Left forelimb (tissue), 1 donor: ENCODE data around the gene DAZAP1.
"Not testable (repeated sequence)": the region's sequence is repeated elsewhere in the genome, so short reads cannot be mapped to it uniquely, and the experiment has no call there.

Source experiments
- DNase-seq: peaks from one replicate; pipeline ENCODE4 v3.0.0-alpha.2; 2018; ENCODE audit warnings: low spot score

DAZAP1 gene

DNA sequence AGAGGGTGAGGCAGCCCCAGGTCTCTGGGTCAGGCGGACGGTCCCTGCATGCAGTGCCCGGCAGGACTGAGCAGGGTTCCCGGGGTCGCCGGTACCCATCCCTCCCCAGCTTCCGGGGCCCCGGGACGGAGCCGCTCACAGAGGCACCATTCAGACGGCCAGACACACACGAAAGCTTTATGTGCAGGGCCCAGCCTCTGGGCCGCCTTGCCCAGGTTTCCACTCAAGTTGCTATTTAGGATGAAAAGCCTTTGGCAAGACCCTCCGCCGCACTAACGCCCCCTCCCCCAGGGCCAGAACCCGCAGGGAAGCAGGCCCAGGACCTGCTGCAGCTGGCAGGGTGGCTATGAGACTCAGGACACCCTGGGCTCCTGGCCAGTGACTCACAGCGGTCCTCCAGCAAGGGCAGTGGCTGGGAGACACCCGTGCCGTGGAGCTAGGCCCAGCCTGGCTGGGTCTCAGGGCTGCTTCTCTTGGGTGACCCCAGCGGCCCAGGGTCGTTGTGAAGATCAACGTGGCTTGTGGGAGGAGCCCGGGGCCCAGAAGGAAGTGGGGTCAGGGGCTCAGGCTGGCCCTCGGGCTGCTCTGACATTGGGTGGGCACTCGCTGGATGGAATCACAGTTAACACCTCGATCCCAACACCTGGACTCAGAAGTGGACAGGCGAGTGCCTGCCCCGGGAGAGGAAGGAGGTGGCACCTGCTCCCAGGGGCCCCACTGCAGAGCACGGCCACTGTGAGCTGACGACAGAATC is 66.8 kb downstream of the DAZAP1 start:
- no peak for DNase-seq

DNA sequence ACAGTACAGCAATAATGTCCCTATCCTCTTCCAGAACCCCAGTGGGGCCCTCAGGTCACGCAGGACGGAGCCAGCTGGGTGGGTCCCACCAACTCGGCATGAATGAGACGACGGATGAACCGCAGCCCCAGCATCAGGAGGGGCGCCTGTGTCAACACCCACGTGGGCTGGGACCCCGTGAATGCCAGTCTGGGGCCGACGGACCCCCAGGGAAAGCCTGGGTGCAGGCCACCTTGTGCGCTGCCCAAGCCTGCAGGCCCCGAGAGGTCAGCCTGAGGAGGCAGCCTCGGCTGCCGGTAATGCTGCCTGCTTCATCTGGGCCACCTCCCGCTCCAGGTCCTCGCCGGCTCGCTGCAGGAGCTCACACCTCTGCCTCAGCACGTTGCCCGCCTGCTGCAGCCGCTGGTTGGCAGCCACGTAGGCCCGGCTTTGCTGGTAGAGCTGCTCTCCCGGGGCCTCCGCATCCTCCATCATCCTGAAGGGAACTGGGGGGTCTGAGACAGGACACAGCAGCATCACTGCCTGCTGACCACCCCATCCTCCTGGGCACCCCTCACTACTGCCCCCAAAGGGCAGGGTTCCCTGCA is 67.5 kb downstream of the DAZAP1 start:
- no peak for DNase-seq

DNA sequence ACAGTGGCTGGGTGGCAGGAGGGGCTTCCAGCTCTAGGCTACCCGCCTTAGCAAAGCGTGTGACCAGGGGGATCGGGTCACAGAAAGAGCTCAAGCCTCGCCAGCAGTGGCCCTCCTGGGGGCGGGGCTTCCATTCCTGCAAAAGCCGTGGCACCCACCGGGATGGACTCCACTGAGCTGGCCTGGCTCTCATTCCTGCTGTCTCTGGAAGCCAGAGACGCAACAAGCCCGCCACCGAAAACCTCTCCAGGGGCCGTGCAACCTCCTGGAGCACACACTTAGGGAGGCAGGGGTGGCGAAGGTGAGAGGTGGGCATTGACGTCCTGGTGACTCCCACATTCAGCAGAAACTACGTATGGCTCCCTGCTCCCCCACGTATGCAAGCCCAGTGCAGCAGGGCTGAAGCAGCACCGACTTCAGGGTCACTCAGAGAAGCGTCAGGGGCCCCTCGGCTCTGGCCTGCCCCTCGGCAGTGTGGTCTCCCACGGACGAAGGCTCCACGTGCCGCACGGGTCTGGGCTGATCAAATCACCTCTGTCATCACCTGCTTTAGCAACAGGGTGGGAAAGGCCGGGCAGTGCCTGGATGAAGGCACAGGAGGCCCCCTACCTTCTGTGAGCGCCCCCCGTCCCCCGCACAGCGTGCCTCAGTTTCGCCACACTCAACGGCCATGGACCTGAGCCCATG is 68.5 kb downstream of the DAZAP1 start:
- DNase-seq, result no peak

- DNase-seq, result not testable (repeated sequence)
Observed at GRCh38 chr19:1477056-1477455, 69.7 kb downstream of the DAZAP1 start.

DNA sequence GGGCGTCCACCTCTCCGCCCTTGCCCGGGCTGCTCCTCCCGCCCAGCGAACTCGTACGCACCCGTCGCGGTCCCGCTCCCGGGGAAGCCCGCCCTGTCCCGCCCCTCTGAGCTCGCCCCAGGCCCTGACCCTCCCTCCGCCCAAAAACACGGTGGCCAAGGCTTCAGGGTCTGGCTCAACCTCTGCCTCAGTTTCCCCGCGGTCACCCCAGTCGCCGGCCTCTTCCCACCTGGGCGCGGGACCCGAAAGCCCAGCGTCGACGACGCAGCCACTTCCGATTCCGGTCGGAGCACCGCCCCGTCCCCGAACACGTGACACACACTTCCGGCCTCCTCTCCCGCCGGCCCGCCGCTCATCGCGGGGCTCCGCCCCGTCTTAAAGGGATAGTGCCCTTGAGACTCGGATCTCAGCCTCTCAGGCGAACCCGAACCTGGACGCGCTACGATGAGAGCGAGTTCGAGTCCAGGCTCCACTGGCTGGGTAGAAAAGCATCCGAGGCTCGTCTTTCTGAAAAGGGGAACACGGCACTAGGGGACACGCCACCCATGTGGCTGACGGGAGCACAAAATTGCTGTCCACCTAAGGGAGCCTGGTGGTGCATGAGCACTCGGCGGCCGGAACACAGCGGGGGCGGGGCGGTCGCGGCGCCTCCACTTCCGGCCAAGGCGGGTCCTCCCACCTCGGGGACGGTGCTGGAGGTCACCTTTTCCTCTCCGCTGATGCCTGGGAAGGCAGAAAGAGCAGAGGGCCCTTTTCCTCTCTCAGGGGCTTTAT is 71.7 kb downstream of the DAZAP1 start, which contains the start of gene C19orf25:
Gene C19orf25, minus strand, starts transcription at position 282 of the 774 bp plus-strand sequence. CDS start 312 bp downstream, outside the sequence.
- DNase-seq, result peak; percentile 94

- DNase-seq, result no peak
Observed at GRCh38 chr19:1481224-1481892, 74.0 kb downstream of the DAZAP1 start.

DNA sequence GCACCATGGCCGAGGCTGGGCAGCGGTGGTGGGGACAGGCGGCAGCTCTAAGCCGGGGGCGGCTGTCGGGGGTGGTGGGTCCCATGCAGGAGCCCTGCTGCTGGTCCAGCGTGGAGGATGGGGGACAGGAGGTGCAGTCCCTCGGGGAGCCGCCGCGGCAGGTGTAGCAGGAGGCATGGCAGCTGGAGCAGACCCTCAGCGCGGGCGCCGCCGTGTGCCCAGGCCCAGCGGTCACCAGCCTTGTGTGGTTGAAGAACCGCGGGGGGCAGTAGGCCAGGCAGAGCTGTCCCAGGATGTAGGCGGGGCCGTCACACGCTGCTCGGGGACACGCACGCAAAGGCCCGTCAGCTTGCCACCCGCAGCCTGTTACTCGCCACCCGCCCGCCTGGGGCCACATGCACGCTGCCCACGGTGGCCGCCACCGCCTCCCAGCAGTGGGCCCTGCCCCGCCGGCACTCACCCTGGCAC is 74.5 kb downstream of the DAZAP1 start:
- no peak for DNase-seq

DNA sequence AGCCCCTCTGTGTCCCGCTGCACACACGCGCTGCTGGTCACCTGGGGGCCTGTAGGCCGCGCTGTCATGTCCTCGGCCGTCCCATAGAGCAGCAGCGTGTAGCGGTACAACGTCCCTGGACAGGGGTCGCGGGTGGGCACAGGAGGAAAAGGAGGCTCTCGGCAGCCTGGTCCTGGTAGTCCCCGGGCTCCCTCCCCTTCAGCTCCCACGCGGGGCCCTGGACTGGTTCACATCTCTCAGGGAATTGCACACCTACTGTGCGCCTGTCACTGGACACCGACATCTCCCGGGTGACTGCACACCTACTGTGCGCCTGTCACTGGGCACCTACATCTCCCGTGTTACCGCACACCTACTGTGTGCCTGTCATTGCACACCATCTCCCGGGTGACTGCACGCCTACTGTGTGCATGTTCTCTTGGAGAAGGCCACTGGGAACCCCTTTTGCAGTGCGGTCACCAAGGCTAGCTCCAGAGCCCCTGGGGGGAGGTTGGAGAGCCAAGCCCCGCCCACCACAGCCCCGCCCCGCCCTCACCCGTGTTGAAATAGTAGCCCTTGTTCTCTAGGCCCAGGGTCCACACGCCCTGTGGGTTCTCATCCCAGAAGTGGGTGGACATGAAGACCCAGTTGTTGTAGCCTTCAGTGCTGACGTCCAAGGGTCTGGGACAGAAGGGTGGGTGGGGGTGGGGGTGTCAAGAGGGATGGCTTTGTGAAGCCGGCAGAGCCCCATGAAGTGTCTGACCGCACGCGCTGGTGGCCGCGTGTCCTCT is 75.2 kb downstream of the DAZAP1 start:
- DNase-seq, result no peak

DNA sequence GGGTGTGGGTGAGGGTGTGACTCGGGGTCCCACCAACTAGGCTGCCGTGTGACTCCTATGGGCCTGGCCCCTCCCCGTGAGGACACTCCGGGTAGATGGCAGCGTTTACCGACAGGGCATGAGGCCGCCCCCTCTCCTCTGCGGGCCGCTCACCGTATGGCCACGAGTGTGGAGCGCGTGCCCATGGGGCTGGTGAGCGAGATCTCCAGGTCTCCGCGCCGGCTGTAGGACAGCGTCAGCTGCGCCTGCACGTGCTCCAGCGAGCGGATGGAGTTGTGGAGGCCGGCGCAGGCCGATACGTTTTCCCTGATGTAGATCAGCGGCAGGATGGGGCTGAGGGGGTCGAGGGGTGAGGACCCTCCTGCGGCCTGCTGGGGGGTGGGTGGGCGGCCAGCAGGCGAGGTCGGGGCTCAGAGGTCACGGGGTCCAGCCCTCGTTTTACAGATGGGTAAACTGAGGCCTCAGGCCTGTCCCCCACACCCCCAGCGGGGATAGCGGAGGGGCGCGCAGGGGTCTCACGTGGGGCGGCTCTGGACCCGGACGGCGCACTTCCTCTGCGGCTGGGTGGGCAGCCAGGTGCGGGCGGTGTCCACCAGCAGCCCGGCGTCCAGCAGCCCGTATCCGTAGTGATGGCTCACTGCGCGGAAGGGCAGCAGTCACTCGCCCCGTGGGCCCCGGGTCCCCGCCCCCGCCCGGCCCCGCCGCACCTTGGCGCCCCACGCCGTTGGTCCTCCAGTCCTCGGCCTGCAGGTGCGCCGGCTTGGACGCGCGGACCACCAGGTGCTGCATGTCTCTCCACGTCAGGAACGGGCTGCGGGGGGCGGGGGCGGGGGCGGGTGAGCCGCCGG is 76.0 kb downstream of the DAZAP1 start:
- no peak for DNase-seq

GRCh38 chr19:1483979-1484428 is 76.6 kb downstream of the DAZAP1 start:
- no peak for DNase-seq
